Bronchial epithelial cell (primary cell): Measurements from ENCODE around the gene ACTL6B. TPM values are rescaled to one million over a fixed set of nuclear protein-coding genes. Genes with fewer than 3 reads are reported as not detected.
"Not testable (repeated sequence)": the region's sequence is repeated elsewhere in the genome, so short reads cannot be mapped to it uniquely, and the experiment has no call there.

Experiments used
- DNase-seq: peaks from one replicate; pipeline ENCODE4 v3.0.0-alpha.2; 2010; ENCODE audit warnings: low read depth
- FAIRE-seq: peaks from 2 replicates; lab custom pipeline; 2011; peaks lifted over from hg19 to GRCh38; lab: Jason Lieb, UNC
- H3K27me3 ChIP-seq: 2 replicates; pipeline ENCODE4 v1.5.1; 2011; ENCODE audit warnings: low read length; ENCODE audit not compliant: control insufficient read depth, insufficient read depth
- H3K36me3 ChIP-seq: 2 replicates; pipeline ENCODE4 v1.5.1; 2011; ENCODE audit warnings: low read length; ENCODE audit not compliant: control insufficient read depth, insufficient read depth
- H3K4me3 ChIP-seq: 2 replicates; pipeline ENCODE4 v1.5.1; 2011; ENCODE audit warnings: mild to moderate bottlenecking, low read depth, low read length, control low read depth
- total RNA-seq: library from RNA; depleted of rRNA; stranded (reverse); fragments of >200 nt; gene quantifications from 2 replicates; pipeline ENCODE4 v1.2.1, GENCODE V29; 2014
- TF ChIP-seq, protein P1 (sequence below): IDR thresholded peaks from 2 replicates; pipeline ENCODE4 v1.5.1; 2011; ENCODE audit warnings: mild to moderate bottlenecking, moderate library complexity, low read length, control low read depth, inconsistent platforms; ENCODE audit not compliant: insufficient read depth, severe bottlenecking

ACTL6B gene
- total RNA-seq, result not detected in 2 replicates

DNA sequence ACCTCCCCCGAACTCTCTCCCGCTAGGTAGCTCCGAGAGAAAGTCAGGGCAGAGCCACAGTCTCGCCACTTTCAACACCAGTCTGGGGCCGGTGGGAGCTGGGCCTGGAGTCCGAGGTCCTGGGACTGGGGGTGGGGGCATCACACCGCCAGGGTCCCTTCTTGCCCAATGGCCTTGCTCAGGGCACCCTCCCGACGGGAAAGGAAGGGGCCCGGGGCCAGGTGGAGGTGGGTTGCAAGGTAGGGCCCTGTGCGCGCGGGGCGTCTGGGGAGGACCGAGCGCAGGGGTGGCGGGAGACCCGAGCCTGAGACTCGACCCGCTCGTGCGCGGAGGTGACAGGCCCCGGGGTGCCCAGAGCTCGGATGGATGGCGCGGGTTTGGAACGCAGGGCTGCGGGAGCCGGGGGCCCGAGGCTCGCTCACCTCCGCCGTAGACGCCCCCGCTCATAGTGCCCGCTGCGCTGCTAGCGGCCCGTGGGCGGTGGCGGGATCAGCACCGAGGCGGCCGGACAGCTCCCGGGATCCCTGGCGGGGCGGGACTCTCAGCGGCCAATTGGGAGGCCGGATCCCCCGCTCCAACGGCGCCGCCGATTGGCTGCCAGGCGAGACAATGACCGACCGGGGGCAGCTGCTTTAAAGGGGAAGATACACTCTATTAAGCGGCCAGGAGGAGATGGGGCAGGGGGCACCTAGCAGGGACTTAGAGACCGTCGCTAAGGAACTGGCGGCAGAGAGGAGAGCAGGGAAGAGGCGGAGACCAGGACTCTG, at the start of gene ACTL6B:
TSS of gene ACTL6B (minus strand) at position 541 of the 767 bp plus-strand sequence. CDS start at position 447, 94 bp downstream.
- Histone ChIP-seq H3K27me3 (peaks cover 8% of the 10 kb centered on the region), H3K4me3 (no peak within 1 kb of the TSS), H3K36me3 (no peaks in the 10 kb centered on the region)
- no peak for DNase-seq
- no peak for FAIRE-seq
- TF ChIP-seq, protein P1, sequence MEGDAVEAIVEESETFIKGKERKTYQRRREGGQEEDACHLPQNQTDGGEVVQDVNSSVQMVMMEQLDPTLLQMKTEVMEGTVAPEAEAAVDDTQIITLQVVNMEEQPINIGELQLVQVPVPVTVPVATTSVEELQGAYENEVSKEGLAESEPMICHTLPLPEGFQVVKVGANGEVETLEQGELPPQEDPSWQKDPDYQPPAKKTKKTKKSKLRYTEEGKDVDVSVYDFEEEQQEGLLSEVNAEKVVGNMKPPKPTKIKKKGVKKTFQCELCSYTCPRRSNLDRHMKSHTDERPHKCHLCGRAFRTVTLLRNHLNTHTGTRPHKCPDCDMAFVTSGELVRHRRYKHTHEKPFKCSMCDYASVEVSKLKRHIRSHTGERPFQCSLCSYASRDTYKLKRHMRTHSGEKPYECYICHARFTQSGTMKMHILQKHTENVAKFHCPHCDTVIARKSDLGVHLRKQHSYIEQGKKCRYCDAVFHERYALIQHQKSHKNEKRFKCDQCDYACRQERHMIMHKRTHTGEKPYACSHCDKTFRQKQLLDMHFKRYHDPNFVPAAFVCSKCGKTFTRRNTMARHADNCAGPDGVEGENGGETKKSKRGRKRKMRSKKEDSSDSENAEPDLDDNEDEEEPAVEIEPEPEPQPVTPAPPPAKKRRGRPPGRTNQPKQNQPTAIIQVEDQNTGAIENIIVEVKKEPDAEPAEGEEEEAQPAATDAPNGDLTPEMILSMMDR, result no peak

GRCh38 chr7:100705320-100705752, 49.1 kb upstream of the ACTL6B start:
- no peak for FAIRE-seq
- TF ChIP-seq, protein P1, result peak; percentile 93
- DNase-seq, result peak; percentile 33
- no peaks in the 10 kb centered on the region for H3K27me3 ChIP-seq
- H3K36me3 ChIP-seq, result peaks cover 2% of the 10 kb centered on the region
- H3K4me3 ChIP-seq, result peak overlapping the region; percentile 97

DNA sequence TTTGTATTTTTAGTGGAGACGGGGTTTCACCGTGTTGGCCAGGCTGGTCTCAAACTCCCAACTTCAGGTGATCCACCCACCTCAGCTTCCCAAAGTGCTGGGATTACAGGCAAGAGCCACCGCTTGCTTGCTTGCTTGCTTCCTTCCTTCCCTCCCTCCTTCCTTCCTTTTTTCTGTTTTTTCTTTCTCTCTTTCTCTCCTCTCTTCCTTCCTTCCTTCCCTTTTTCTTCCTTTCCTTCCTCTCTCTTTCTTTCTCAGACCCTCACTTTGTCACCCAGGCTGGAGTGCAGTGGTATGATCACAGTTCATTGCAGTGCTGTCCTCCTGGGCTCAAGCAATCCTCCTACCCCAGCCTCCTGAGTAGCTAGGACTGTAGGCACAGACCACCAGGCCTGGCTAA, 44.8 kb upstream of the ACTL6B start:
- DNase-seq, FAIRE-seq: not testable (repeated sequence)

GRCh38 chr7:100699018-100699417, 42.8 kb upstream of the ACTL6B start:
- Histone ChIP-seq H3K27me3 (no peaks in the 10 kb centered on the region), H3K36me3 (no peaks in the 10 kb centered on the region), H3K4me3 (no peak overlapping the region)
- no peak for FAIRE-seq
- DNase-seq, result no peak
- TF ChIP-seq, protein P1, result no peak

More for the DNA sequence above, 44.8 kb upstream of the ACTL6B start:
- H3K36me3 ChIP-seq, H3K27me3 ChIP-seq, H3K4me3 ChIP-seq: not testable (repeated sequence)

DNA sequence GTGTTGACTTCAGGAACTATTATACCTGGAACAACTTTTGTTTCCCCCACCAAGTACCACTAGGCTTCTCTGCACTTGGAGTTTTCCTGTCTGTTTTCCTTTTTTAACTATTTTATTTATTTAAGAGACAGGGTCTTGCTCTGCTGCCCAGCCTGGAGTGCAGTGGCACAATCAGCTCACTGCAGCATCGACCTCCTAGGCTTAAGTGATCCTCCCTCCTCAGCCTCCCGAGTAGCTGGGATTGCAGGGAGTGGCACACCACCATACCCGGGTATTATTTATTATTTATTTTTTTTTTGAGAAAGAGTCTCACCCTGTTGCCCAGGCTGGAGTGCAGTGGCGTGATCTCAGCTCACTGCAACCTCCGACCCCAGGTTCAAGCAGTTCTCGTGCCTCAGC, 39.9 kb upstream of the ACTL6B start:
- FAIRE-seq, result no peak

DNA sequence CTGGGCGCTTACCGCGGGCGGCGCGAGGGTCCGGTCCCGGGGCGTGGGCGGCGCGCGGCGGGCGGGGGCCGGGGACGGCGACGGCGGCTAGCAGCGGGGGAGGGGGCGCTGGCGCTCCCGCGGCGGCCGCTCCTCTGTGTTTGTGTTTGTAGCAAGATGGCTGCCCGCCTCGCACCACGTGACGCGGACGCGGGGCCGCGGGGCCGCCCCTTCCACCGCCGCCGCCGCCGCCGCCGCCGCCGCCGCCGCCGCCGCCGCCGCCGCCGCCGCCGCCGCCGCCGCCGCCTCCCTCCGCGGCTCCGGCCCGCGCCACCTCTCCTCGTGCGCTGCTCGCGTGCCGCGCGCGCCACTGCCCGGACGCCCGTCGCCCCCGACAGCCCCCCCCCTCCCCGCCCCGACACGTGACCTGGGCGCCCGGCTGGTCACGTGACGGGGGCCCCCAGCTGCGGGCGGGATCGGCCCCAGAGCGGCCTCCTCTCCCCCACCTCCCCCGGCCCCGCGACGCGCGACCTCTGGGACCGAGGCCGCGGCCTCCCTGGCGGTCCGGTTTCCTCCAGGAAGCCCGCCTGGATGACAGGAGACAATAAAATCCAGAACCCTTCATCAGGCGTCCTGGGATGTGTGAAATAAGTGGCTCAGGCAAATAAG, 38.0 kb upstream of the ACTL6B start, which contains the start of gene GIGYF1:
TSS of gene GIGYF1 (minus strand) at position 153 of the 648 bp plus-strand sequence. CDS start 6,012 bp downstream, outside the sequence.
- Histone ChIP-seq H3K4me3 (peak within 1 kb of the TSS; percentile 67), H3K36me3 (peaks cover 6% of the 10 kb centered on the region), H3K27me3 (no peaks in the 10 kb centered on the region)
- FAIRE-seq, result no peak
- no peak for DNase-seq
- TF ChIP-seq, protein P1, result no peak

More for the DNA sequence above, 39.9 kb upstream of the ACTL6B start:
- Histone ChIP-seq H3K4me3 (no peak overlapping the region), H3K36me3 (no peaks in the 10 kb centered on the region), H3K27me3 (no peaks in the 10 kb centered on the region)
- DNase-seq, result no peak
- TF ChIP-seq, protein P1, result no peak
